HG03060 (cell line): ENCODE measurements around the gene CAMK2B.

Experiments used
- ATAC-seq: cut with Tn5 transposase; IDR thresholded peaks from one replicate; pipeline ENCODE4 v1.9.1; 2021; ENCODE audit warnings: low read depth, moderate number of reproducible peaks; ENCODE audit not compliant: unreplicated experiment

Gene CAMK2B

GRCh38 chr7:44235582-44236332 is 89.6 kb downstream of the CAMK2B start:
- no peak for ATAC-seq

DNA sequence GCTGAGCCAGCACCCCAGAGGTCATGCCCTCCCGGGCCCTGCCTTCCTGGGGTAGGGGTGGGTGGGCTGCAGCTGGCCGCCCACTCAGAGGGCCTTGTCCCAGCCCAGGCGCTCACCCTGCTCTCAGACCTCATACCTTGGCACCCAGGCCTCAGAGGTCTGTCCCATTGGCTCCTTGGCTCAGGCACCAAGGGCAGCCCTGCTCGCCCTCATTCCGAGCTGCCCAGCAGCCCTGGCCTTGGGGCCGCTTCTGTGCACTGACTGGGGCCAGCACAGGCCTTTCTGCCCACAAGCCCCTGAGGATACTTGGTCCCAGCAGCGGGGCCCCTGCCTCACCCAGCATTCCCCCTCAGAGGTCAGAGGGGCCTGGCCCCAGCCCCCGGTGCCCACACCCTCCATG is 90.3 kb downstream of the CAMK2B start:
- ATAC-seq, result no peak

GRCh38 chr7:44232901-44233715 is 92.3 kb downstream of the CAMK2B start:
- no peak for ATAC-seq

DNA sequence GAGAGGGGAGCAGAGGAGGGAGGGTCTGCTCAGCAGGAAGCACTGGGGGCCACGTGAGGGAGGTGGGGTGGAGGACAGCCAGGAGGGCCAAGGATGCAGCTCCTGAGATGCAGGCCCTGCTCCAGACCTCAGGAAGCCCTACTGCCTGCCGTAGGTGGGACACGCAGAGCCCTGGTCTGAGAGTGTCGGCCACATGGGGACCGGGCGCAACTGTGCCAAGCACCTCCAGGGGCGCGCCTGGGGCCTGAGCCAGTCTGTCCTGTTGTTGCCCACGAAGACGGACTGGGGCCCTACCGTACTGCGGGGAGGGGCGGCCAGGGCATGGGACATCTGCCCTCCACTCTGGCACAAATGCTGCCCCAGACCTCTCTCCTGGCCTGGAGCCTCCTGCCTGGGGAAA is 93.0 kb downstream of the CAMK2B start:
- no peak for ATAC-seq

DNA sequence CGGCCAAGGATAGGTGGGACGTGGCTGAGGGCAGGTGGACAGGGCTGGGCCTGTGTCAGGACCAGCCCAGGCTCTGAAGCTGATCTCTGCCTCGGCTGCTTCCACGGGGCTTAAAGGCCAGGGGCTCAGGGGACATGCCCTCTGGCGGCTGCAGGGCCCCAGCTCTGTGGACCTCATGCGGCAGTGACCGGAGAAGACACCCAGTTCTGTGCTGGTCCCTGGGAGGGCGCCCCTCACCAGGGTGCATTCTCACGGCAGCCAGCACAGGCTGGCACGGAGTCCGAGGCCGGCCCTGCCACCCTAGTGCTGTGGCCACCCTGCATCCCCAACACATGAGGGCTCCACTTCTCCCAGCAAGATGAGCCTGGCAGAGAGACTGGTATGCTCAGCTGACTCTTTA is 94.3 kb downstream of the CAMK2B start:
- no peak for ATAC-seq

- no peak for ATAC-seq
Measured at GRCh38 chr7:44230286-44230685, 95.1 kb downstream of the CAMK2B start.

- ATAC-seq, result no peak
Measured at GRCh38 chr7:44229546-44230105, 95.8 kb downstream of the CAMK2B start.

GRCh38 chr7:44228571-44229350 is 96.6 kb downstream of the CAMK2B start:
- no peak for ATAC-seq

- ATAC-seq, result no peak
Measured at GRCh38 chr7:44227911-44228310, 97.5 kb downstream of the CAMK2B start.

DNA sequence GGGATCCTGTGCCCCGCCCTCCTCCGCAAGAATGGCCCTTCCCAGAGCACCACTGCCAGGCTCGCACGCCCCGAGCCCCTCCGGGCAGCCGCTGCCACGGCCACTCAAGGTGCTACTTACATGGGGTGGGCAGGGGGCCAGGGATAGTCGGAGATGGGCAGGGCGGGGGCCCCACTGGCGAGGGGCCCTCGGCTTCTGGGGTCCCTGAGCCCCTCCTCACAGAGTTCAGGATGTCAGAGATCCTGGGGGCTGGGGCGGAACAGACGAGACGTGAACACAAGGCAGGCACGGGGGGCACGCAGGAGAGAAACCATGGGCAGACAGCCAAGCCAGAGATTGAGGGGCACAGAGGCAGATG is 99.0 kb downstream of the CAMK2B start:
- no peak for ATAC-seq

DNA sequence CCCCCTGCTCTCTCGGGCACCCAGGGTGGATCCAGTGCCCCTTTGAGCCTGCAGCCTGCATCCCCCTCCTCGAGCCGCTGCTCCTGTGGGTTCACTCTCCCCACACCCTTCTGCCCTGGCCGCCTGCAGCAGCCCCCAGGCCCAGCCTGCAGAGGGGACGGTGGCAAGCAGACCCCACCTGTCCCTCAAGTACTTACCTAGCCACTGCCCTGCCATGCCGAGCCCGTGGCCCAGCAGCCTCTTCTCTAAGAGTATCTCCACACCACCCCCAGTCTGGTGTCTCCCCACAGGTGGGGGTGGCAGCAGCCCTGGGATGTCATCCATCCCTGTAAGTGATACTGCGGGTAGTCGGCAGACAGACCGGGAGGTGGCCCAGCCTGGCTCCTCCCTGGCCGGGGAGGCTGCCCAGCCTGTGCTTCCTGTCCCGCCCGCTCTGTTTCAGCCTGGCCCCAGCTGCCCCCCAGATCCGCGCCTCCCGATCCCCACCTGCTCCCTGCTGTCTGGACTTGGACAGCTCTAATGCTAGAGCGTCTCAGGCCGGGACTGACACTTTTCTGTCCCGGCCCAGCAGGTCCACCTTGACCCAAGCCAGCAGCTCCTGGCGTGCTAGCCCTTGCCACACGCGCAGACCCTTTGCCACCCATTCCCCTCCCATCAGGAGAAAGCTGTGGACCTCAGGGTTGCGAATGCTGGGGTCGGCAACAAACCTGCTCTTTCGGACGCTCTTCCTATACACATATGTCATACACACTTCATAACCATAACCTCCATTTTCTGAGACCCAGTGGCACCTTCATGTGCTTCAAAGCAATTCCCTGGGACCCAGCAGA is 99.6 kb downstream of the CAMK2B start:
- no peak for ATAC-seq

DNA sequence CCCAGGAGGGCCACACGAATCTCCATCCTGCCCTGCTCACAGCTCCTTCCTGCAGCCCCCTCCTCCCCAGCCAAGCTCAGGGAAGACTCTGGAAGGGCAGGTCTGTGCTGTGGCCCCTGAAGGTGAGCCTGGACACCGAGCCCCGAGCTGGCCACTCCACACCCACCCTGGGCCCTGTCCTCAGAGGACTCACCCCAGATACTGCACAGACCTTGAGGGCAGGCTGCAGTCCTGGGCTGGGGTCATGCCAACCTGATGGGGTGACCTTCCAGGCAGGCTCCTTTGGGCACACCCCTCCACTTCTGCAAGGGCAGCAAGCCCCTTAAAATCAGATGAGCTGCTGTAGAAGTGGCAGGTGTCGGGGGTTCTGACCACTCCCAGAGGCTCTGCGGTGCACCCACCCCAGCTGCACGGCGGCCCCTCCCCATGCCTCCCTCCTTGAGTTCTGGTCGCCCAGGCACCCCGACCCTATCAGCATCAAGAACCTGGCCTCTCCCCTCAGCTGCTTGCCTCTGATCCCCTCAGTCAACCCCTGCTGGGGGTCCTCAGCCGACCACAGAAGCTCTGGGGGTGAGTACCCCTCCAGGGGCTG is 100.3 kb downstream of the CAMK2B start:
- no peak for ATAC-seq

- ATAC-seq, result no peak
Measured at GRCh38 chr7:44224080-44224973, 101.1 kb downstream of the CAMK2B start.

DNA sequence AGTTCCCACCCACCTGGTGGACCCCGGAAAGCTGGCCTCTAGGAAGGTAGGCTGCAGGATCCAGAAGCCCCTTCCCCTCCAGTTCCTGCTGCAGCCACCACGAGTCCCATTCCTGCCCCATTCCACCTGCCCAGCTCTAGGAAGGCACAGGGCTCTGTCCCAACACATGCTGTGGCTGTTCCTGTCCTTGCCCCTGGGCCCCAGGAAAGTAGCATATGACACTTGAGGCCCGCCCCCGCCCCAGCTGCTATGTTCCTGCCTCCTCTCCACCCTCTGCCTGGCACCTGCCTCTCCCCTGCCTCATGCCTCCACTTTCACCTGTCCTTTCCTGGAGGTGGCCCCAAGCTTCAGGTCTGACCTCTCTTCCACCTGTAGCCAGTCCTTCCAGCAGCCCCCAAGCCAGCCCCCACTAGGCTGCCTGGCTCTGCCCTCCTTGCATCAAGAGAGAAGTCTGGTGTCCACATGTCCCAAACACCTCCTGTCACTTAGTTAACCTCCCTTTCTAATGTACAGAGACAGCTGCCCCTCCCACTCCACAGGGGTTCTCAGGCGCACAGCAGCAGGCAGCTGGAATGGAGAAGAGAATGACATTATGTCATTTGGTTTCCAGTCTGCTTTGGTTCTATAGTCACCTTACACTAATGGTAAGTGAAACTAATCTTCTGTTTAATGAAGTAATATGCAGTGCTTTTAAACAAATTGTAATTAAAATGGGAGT is 101.9 kb downstream of the CAMK2B start:
- ATAC-seq, result no peak

DNA sequence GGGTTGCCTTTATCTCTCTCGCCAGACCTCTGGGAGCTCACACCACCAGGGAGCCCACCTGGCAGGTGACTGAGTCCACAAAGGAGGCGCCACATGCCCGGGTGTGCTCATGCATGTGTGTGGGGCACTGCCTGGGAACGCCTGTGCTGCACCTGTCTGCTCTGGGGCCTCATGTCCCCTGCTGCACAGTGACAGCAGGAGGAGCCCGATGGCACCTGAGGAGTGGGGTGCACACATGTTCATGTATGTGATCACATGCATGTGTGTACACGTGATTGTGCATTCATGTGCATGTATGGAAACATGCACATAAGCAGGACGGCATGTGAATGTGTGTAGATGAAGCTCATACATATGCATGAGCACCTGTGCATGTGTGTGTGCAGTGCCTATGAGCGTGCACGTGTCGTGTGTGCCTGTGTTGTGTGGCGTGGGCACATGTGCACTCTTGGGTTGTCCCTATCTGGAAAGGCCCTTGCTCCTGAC is 102.6 kb downstream of the CAMK2B start:
- ATAC-seq, result no peak

- no peak for ATAC-seq
Measured at GRCh38 chr7:44222074-44222473, 103.3 kb downstream of the CAMK2B start.

DNA sequence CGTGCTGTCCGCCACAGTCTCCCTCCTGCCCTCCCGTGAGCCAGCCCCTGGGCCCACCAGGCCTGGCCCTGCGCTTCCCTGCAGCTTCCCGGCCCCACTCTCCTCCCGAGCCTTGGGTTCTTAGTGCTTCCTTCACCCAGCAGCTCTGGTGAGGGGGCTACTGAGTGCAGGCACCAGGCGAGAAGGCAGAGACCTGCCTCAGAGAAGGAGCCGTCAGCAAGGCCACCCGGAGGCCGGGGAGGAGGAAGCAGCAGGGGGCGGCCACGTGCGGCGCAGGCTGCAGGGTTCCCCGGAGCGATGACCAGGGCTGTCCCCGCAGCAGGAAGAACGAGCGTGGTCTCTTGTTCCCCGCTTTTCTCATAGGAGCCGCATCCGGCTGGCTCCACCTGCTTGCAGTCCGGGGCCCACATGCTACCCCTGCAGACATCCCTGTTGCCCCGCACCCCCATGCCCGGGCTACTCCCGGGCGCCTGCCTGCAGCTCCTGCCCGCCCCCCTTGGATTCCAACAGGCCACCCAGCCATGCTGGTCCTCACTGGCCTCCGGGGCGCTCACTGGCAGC is 104.1 kb downstream of the CAMK2B start:
- ATAC-seq, result no peak
